ENCODE measurements around the gene EXD2.

The EXD2 gene

DNA sequence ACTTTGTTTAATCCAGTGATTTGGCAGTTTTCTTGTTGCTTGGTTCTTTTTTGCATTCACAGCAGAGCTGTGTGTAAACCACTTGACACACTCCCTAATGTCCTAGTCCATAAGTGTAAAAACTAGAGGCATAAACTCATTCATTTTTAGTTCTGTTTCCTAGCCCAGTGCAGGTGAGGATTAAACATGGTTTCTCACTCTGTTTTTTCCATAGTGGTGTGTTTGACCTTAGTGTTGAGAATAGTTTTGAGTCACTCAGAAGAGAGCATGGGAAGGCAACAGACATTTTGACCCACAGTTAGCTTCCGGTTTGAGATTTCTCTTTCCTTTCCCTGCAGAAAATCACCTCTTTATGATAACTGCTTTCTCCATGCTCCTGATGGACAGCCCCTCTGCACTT is 44.4 kb downstream of the EXD2 start:
- Histone ChIP-seq H3K4me1 (ENCODE audit: low read depth, poor library complexity, severe bottlenecking) (no peaks in the 10 kb centered on the region), H3K36me3 (ENCODE audit: insufficient read depth) (no peaks in the 10 kb centered on the region)

DNA sequence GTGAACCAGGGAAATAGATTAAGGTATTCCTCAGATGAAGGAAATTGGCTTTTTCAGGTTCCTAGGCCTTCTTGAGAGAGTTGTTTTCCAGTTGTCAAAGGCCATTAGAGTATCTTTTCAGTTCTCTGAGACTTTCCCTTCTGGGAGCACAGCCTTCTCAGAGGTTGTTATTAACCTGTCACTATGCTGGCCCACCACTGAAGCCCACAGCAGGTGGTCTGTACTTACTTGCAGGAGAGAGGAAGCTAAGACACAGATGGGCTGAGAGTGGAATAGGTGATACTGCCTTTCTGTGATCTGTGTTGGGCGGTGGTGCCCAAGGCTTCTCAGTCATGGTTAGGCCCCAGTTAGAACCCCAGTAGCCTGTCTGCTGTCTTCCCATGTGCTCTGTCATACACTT is 45.8 kb downstream of the EXD2 start:
- H2AFZ ChIP-seq (ENCODE audit: low read depth), result no peak overlapping the region
- no peaks in the 10 kb centered on the region for H3K4me1 ChIP-seq (ENCODE audit: low read depth, poor library complexity, severe bottlenecking)
- H3K4me3 ChIP-seq (IDR thresholded peaks at IDR 0.05; ENCODE audit: insufficient read depth, low read depth, low read length), result no peak overlapping the region
- no peak overlapping the region for H3K4me2 ChIP-seq
- H3K36me3 ChIP-seq (ENCODE audit: insufficient read depth), result no peaks in the 10 kb centered on the region
- TF ChIP-seq, protein P1, sequence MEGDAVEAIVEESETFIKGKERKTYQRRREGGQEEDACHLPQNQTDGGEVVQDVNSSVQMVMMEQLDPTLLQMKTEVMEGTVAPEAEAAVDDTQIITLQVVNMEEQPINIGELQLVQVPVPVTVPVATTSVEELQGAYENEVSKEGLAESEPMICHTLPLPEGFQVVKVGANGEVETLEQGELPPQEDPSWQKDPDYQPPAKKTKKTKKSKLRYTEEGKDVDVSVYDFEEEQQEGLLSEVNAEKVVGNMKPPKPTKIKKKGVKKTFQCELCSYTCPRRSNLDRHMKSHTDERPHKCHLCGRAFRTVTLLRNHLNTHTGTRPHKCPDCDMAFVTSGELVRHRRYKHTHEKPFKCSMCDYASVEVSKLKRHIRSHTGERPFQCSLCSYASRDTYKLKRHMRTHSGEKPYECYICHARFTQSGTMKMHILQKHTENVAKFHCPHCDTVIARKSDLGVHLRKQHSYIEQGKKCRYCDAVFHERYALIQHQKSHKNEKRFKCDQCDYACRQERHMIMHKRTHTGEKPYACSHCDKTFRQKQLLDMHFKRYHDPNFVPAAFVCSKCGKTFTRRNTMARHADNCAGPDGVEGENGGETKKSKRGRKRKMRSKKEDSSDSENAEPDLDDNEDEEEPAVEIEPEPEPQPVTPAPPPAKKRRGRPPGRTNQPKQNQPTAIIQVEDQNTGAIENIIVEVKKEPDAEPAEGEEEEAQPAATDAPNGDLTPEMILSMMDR (conservative IDR thresholded peaks at IDR 0.05; ENCODE audit: low read depth, low read length), result no peak
- H3K9ac ChIP-seq, result no peak overlapping the region
- H3K27ac ChIP-seq, result no peak overlapping the region
- no peaks in the 10 kb centered on the region for H4K20me1 ChIP-seq (ENCODE audit: insufficient read depth)
- no peaks in the 10 kb centered on the region for H3K27me3 ChIP-seq (ENCODE audit: insufficient read depth, low read depth)
- no peaks in the 10 kb centered on the region for H3K79me2 ChIP-seq (ENCODE audit: insufficient read depth, low read depth)

More for the DNA sequence above, 44.4 kb downstream of the EXD2 start:
- Histone ChIP-seq H3K4me3 (IDR thresholded peaks at IDR 0.05; ENCODE audit: insufficient read depth, low read depth, low read length) (no peak overlapping the region), H4K20me1 (ENCODE audit: insufficient read depth) (no peaks in the 10 kb centered on the region), H3K4me2 (no peak overlapping the region), H2AFZ (ENCODE audit: low read depth) (no peak overlapping the region), H3K9ac (no peak overlapping the region), H3K79me2 (ENCODE audit: insufficient read depth, low read depth) (no peaks in the 10 kb centered on the region), H3K27ac (no peak overlapping the region), H3K27me3 (ENCODE audit: insufficient read depth, low read depth) (no peaks in the 10 kb centered on the region)
- TF ChIP-seq, protein P1 (conservative IDR thresholded peaks at IDR 0.05; ENCODE audit: low read depth, low read length), result no peak

DNA sequence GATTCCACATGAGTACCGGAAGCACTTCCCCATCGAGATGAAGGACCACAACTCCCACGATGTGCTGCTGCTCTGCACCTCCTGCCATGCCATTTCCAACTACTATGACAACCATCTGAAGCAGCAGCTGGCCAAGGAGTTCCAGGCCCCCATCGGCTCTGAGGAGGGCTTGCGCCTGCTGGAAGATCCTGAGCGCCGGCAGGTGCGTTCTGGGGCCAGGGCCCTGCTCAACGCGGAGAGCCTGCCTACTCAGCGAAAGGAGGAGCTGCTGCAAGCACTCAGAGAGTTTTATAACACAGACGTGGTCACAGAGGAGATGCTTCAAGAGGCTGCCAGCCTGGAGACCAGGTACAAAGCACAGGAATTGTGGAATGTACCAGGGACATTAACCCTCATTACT is 46.3 kb downstream of the EXD2 start:
- Histone ChIP-seq H3K4me2 (no peak overlapping the region), H3K36me3 (ENCODE audit: insufficient read depth) (no peaks in the 10 kb centered on the region), H4K20me1 (ENCODE audit: insufficient read depth) (no peaks in the 10 kb centered on the region), H3K9ac (no peak overlapping the region), H2AFZ (ENCODE audit: low read depth) (no peak overlapping the region), H3K27ac (no peak overlapping the region), H3K4me3 (IDR thresholded peaks at IDR 0.05; ENCODE audit: insufficient read depth, low read depth, low read length) (no peak overlapping the region), H3K79me2 (ENCODE audit: insufficient read depth, low read depth) (no peaks in the 10 kb centered on the region), H3K4me1 (ENCODE audit: low read depth, poor library complexity, severe bottlenecking) (no peaks in the 10 kb centered on the region), H3K27me3 (ENCODE audit: insufficient read depth, low read depth) (no peaks in the 10 kb centered on the region)
- TF ChIP-seq, protein P1 (conservative IDR thresholded peaks at IDR 0.05; ENCODE audit: low read depth, low read length), result no peak

DNA sequence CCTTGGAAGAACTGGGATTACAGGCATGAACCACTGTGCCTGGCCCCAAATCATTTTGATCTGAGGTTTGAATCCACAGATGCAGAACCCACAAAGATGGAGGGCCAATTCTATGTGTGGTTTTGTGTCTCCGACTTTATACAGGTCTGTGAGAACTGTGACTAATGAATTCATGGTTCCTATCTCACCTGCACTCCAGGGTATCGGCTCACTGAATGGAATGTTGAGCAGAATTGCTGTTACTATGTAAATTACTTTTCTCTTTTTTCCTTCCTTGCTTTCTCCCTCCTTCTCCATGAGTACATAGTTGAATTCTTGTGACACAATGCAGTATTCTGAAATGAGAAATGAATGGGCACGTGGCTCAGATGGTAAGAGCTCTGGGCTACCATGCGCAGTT is 47.6 kb downstream of the EXD2 start:
- Histone ChIP-seq H3K4me2 (no peak overlapping the region), H3K36me3 (ENCODE audit: insufficient read depth) (no peaks in the 10 kb centered on the region), H3K9ac (no peak overlapping the region), H3K4me1 (ENCODE audit: low read depth, poor library complexity, severe bottlenecking) (no peaks in the 10 kb centered on the region), H3K79me2 (ENCODE audit: insufficient read depth, low read depth) (no peaks in the 10 kb centered on the region), H3K27me3 (ENCODE audit: insufficient read depth, low read depth) (no peaks in the 10 kb centered on the region), H3K4me3 (IDR thresholded peaks at IDR 0.05; ENCODE audit: insufficient read depth, low read depth, low read length) (no peak overlapping the region), H2AFZ (ENCODE audit: low read depth) (no peak overlapping the region), H3K27ac (no peak overlapping the region), H4K20me1 (ENCODE audit: insufficient read depth) (no peaks in the 10 kb centered on the region)
- TF ChIP-seq, protein P1 (conservative IDR thresholded peaks at IDR 0.05; ENCODE audit: low read depth, low read length), result no peak

All from KMS-11 (cell line).